IPS-NIHi7 (cell line): ENCODE measurements around the gene ANK3.

Experiments
- DNase-seq: peaks from one replicate; pipeline ENCODE4 v3.0.0; 2012; ENCODE audit warnings: mixed read lengths; ENCODE audit errors: extremely low spot score

The ANK3 gene

DNA sequence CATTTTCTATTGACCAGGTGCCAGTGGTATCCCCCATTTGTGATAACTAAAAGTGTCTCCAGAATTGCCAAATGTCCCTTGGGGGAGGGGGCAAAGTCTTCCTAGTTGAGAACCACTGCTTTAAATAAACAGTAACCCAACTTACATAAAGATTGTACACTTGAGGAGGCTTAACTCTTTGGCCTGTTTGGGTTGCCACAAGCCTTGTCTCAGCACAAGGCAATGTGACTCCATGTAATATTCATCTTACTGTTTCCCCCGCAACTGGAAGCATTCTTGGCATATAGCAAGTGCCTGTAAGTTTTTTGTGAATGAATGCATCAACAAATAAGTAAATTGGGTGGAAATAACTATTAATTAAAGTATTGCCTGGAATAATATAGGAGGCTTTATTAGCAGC, 108.3 kb downstream of the ANK3 start:
- no peak for DNase-seq

DNA sequence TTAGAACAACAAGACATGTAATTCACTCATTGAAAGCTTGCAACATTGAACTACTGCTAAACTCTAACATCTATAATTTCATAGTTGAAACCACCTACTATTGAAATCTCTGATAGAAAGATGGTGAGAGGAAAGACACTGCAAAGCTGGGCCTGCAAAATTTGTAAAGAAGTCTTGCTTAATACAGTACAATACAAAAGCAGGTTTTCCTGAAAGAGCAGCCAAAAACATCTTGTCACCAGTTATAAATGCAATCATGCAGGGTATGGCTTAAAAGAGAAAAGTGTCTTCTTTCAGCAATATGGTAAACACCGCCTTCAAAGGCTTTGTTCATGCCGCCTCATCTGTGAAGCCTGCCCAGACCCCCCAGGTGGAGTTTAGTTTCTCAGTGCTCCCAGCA, 109.2 kb downstream of the ANK3 start:
- DNase-seq, result no peak

DNA sequence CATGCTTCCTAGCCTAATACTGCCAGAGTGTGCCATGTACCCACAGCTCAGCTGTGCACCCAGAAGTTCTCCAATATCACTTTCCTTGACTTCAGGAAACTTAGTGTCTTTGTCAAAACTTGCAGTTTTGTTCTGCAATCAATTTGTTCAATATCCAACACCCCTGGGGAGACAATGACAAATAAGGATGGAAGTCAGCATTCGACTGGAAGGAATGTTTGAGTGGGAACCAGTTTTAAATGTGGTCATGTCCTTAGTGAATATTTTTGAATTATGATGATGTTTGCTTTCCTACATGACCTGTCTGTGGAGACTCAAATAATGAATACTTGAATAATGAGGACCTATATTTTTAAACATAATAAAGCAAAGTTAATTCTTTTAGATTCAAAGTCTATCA, 112.0 kb downstream of the ANK3 start:
- DNase-seq, result no peak

DNA sequence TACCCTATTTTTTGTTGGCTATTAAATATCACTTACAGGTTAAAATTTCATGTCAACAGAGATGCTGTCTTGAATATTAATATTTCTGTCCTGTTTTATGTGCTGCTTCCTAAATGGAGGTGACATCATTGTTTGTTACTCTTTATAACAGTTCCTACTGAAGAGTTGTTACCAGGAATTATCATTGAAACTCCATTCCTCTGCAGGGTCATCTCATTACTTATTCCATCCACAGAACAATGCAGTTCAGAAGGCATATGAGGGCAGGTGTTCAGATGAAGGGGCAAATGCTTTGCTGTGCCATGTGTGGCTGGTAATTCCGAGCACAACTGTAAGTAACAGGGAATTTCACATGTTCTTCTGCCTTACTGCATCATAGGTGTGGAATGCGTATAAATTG, 113.4 kb downstream of the ANK3 start:
- no peak for DNase-seq

DNA sequence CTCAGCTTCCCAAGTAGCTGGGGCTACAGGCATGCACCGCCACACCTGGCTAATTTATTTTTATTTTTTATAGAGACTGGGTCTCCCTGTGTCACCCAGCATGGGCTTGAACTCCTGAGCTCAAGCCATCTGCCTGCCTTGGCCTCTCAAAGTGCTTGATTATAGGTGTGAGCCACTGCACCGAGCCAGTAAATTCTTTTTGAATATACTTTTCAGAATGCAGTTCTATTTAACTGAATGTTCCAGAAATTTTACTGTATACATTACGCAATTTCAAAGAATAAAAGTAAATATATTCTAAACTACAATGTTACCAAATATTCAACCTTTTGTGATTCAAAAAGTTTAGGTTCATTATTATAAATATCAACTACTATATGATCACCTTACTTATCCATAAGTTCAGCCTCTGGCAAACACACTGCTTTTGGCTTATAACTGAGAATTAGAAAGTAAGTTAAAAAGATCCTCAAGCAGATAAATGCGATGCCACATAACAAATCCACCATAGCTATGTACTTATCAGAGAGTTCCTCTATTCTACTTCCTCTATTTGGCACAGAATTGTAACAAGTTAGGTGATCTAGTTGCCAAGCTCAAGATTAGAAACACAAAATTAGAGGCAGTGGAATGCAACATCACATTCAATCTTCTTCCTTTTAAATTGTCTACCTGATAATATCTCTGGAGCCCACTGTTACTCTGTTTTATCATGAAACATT, 118.2 kb downstream of the ANK3 start:
- DNase-seq, result no peak

DNA sequence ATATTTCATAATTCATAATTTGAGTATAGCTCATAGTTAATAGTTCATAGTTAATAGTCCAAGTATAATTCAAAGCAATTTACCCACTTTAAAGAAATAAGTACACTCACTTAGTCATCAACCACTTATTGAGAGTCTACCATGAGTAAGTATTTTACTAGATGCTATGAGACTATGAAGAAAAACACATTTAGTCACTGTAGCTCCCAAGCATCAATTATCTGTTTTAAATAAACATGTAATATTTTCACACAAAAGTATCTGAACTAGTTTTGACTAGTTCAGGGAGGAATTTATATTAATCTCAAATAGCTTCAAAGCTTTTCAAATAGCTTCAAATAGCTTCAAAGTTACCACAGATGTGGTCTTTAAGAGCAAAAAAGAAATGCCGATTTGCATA, 119.2 kb downstream of the ANK3 start:
- no peak for DNase-seq

DNA sequence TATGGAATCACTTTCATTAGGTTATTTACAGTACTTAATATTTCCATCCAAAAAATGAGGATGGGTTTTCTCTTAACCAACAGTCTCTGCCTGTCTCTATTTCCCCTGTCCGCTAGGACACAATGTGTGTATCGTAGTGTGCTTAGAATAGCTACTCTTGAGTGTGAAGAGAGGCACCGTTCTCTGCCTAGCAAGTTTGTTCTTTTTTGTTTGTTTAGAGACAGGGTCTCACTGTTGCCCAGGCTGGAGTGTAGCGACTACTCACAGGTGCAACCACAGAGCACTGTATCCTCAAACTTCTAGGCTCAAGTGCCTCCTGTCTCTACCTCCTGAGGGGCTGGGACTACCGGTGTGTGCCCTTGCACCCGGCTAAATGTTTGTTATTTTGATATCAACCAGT, 121.9 kb downstream of the ANK3 start:
- no peak for DNase-seq

GRCh38 chr10:60266513-60266912, 123.2 kb downstream of the ANK3 start:
- no peak for DNase-seq

DNA sequence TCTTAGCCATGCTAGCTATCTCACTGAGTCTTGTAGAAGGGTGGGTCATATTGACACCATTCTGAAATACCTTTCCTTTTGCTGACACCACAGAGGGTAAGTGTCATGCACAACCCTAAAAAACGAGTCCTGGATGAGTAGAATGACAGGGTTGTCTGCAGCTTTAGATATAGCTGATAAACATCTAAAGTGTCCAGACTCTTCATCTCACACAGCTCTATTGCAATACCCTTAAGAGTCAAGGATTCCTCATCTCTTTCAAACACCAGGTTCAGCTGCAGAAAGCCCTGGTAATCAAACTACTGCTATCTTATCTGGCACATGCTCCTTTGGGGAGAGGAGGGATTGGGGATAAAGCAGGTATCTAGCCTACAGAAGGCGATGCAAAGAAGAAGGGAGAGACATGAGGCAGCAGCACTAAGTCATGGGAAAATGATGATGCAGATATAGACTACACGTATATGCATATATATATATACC, 127.0 kb downstream of the ANK3 start:
- DNase-seq, result no peak

- no peak for DNase-seq
These were observed 129.4 kb downstream of the ANK3 start for GRCh38 chr10:60260321-60260720.

GRCh38 chr10:60258429-60258797, 131.3 kb downstream of the ANK3 start:
- DNase-seq, result no peak

- DNase-seq, result no peak
These were observed 131.8 kb downstream of the ANK3 start for GRCh38 chr10:60257767-60258428.

GRCh38 chr10:60254776-60255175, 134.9 kb downstream of the ANK3 start:
- no peak for DNase-seq

GRCh38 chr10:60253484-60253883, 136.2 kb downstream of the ANK3 start:
- DNase-seq, result no peak

DNA sequence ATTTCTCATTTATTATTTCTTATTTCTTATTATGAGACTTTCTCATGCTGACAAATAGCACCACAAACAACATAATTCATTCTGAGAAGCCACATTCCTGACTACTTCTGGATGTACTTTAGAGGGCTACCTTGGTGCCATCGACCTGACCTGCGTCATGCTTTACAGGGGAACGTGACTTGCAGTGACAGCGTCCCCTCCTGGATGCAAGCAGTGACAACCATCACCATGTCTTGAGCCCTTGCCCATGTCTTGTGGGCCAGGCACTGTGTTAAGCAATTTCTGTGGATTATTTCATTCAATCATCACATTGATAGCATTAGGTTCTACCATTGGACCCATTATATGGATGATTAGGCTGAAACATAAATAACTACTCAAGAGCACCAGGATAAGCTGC, 137.0 kb downstream of the ANK3 start:
- DNase-seq, result no peak

DNA sequence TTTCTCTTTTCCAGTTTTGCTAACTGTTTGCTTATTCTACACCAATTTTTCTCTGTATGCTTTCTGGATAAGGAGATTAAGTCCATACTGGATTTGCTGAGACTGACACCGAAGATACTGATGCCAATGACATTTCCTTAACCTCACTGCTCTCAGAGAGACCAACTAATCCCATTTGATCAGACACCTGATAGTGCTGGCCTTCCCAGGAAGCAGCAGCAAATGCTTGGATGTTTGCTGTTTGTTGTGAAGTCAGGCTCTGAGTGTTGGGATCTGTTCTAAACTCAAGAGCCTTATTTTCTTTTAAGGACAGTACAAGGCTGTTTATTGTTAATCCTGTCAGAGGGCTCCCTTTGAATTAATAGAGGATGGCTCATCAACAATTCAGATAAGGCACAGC, 143.3 kb downstream of the ANK3 start:
- peak; percentile 18 for DNase-seq

DNA sequence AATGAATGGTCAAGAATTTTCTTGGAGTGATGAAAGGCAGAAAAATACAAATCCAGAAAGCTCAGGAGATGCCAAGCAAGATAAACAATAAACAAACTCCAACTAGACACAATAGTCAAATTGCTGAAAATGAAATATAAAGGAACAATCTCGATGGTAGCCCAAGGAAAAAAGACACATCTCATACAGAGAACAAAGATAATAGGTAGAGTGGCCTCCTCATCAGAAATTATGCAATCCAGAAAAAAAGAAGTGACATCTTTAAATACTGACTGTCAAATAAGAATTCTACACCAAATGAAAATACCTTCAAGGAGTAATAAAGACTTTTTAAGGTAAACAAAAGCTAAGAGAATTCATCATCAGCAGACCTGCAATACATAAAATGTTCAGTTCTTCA, 150.4 kb downstream of the ANK3 start:
- no peak for DNase-seq

DNA sequence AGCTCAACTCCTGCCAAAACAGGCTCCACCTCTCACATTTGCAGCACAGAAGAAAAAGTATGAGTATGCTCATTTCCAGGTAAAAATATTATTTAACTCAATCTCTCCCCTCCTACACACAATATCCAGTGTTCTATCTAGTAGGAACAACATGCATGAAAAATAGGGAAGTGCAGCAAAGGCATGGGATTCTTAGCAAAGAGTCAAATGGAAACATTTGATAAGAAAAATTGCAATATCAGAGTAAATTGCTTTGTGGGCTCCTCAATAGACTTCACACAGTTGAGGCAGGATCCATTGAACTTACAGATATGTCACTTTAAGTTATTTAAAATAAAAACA, 150.9 kb downstream of the ANK3 start:
- DNase-seq, result no peak

DNA sequence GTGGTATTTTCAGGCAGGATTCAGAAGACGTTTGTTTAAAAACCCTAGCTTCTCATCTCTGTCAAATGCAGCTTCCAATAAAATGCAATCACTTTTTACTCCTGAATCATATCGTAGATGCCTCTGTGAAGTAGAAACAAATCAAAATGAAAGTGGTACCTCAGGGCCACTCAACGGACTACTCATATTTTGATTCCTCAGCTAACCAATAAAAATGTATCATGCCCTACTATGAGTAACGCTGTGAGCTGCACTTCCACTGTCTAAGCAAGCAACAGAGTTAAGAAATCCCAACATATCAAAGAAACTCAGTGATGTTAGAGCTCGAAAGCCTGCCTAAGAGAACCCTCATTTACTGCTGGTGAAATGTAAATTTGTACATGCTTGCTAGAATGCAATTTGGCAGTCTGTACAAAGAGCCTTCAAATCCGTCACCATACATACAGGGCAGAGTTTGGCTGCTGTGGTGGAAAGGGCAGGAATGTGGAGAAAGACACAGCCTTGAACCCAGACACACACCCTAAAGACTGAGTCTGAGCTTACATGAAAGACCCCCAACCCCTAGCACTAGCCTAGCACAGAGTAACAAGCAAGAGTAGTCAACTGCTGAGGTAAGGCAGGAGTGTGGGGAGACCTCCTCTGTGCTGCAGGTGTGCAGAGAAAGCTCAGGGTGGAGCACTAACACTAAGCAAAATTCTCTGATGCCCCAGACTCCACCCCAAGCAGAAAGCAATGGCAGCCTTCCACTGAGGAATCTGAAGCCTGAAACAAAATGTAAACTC, 151.5 kb downstream of the ANK3 start:
- DNase-seq, result peak; percentile 70

- DNase-seq, result peak; percentile 21
These were observed 152.7 kb downstream of the ANK3 start for GRCh38 chr10:60236869-60237524.

GRCh38 chr10:60235001-60235400, 154.7 kb downstream of the ANK3 start:
- no peak for DNase-seq

GRCh38 chr10:60234551-60234950, 155.1 kb downstream of the ANK3 start:
- no peak for DNase-seq
